IMR-90 (cell line): ENCODE results near the gene EMILIN2.

ENCODE experiments used
- MAZ ChIP-seq: IDR thresholded peaks from 2 replicates; pipeline ENCODE4 v1.6.1; 2012; ENCODE audit warnings: low read depth, mild to moderate bottlenecking, low read length, improper control_type of control experiment, moderate library complexity, borderline replicate concordance
- POLR2A ChIP-seq: IDR thresholded peaks from 2 replicates; pipeline ENCODE4 v1.6.1; 2012; ENCODE audit warnings: mild to moderate bottlenecking, low read depth, low read length
- RAD21 ChIP-seq: IDR thresholded peaks from 2 replicates; pipeline ENCODE4 v1.6.1; 2012; ENCODE audit warnings: low read length, improper control_type of control experiment
- TF ChIP-seq, protein P1 (sequence below): conservative IDR thresholded peaks from 2 replicates; pipeline ENCODE4 v1.5.1; 2012; ENCODE audit warnings: mild to moderate bottlenecking, low read depth, low read length, improper control_type of control experiment
- TF ChIP-seq, protein P2 (sequence below): fragments of 150-350 bp; IDR thresholded peaks from 2 replicates; pipeline ENCODE4 v1.6.1; 2016; ENCODE audit warnings: low read depth, mild to moderate bottlenecking, low read length, moderate library complexity, borderline replicate concordance

DNA sequence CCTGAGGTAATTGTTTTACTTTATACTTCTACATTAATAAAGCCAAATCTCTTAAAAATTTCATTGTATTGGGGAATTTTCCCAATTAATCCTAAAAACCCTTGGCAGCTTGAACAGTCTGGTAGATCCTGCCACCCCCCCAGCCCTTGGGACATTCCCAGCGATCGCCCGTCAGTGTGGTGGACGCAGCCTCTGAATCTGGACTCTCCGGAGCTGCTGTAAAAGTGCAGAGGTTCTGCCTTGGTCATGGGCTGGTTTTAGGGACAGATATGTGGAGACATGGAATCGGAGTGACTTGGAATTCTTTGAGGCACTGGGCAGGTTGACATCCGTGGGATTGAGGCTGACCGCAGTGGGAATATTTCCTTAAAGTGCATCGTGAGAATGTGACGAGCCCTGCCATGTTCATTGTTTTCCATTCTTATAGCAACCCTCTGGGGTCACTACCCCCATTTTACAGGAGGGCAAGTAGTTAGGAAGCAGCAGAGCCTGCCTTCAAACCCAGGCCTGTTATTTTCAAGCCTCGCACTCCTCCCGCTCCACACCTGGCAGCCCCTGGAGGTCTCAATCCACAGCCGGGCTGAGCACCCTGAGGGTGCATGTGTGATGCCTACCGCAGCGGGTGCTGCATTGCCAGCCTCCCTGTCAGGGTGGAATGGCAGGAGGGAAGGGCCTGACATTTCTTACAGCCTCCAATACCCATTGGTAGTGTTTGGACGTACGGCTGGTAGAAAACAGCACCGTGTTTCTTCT is 6.5 kb downstream of the EMILIN2 start:
- TF ChIP-seq, protein P1, sequence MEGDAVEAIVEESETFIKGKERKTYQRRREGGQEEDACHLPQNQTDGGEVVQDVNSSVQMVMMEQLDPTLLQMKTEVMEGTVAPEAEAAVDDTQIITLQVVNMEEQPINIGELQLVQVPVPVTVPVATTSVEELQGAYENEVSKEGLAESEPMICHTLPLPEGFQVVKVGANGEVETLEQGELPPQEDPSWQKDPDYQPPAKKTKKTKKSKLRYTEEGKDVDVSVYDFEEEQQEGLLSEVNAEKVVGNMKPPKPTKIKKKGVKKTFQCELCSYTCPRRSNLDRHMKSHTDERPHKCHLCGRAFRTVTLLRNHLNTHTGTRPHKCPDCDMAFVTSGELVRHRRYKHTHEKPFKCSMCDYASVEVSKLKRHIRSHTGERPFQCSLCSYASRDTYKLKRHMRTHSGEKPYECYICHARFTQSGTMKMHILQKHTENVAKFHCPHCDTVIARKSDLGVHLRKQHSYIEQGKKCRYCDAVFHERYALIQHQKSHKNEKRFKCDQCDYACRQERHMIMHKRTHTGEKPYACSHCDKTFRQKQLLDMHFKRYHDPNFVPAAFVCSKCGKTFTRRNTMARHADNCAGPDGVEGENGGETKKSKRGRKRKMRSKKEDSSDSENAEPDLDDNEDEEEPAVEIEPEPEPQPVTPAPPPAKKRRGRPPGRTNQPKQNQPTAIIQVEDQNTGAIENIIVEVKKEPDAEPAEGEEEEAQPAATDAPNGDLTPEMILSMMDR, result no peak
- TF ChIP-seq RAD21, result no peak
- TF ChIP-seq, protein P2, sequence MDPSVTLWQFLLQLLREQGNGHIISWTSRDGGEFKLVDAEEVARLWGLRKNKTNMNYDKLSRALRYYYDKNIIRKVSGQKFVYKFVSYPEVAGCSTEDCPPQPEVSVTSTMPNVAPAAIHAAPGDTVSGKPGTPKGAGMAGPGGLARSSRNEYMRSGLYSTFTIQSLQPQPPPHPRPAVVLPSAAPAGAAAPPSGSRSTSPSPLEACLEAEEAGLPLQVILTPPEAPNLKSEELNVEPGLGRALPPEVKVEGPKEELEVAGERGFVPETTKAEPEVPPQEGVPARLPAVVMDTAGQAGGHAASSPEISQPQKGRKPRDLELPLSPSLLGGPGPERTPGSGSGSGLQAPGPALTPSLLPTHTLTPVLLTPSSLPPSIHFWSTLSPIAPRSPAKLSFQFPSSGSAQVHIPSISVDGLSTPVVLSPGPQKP, result no peak
- TF ChIP-seq POLR2A, result no peak
- TF ChIP-seq MAZ, result no peak
